H7 (cell line): ENCODE measurements around the gene IFFO2. TPM values are rescaled to one million over a fixed set of nuclear protein-coding genes. Genes with fewer than 3 reads are reported as not detected.

Source experiments
- DNase-seq: peaks from one replicate; pipeline ENCODE4 v3.0.0; 2012
- H3K27me3 ChIP-seq: 2 replicates; pipeline ENCODE4 v1.6.0; 2011; ENCODE audit warnings: mild to moderate bottlenecking, low read length; ENCODE audit not compliant: control insufficient read depth, insufficient read depth
- H3K36me3 ChIP-seq: replicated peaks from 2 replicates; pipeline ENCODE4 v1.5.1; 2011; ENCODE audit warnings: low read length; ENCODE audit not compliant: control insufficient read depth, insufficient read depth
- H3K4me3 ChIP-seq: 2 replicates; pipeline ENCODE4 v1.5.1; 2011; ENCODE audit warnings: low read depth, mild to moderate bottlenecking, control low read depth, low read length, moderate library complexity; ENCODE audit not compliant: insufficient read depth
- total RNA-seq: library from RNA; depleted of rRNA; stranded (reverse); fragments of >200 nt; shearing (Covaris generic); gene quantifications from 2 replicates; pipeline ENCODE4 v1.2.3, GENCODE V29; 2014; rRNA removed

IFFO2 gene
- total RNA-seq, 1 experiment from 2014 or later, result 19.6 TPM

- Histone ChIP-seq H3K4me3 (no peak overlapping the region), H3K27me3 (no peaks in the 10 kb centered on the region; the same call in 1 of the 2 replicates), H3K36me3 (no peaks in the 10 kb centered on the region)
- no peak for DNase-seq
Measured at GRCh38 chr1:18855573-18855972, 100.9 kb downstream of the IFFO2 start.

- Histone ChIP-seq H3K4me3 (no peak overlapping the region), H3K27me3 (no peaks in the 10 kb centered on the region; the same call in 1 of the 2 replicates), H3K36me3 (no peaks in the 10 kb centered on the region)
- DNase-seq, result no peak
Measured at GRCh38 chr1:18854331-18855025, 102.0 kb downstream of the IFFO2 start.

Other genes starting within 250 kb of the IFFO2 start
- gene TAS1R2, start 97.0 kb downstream of the IFFO2 start, total RNA-seq, result 0.07 and 0.28 TPM in 2 replicates
- 23.7 and 23.8 TPM in 2 replicates for gene ALDH4A1, start 54.1 kb downstream of the IFFO2 start, total RNA-seq